GM18519 (cell line): ENCODE measurements around the gene GLRX5.

Experiments used
- ATAC-seq: cut with Tn5 transposase; IDR thresholded peaks from one replicate; pipeline ENCODE4 v1.9.1; 2021; ENCODE audit warnings: mild to moderate bottlenecking, moderate library complexity; ENCODE audit not compliant: unreplicated experiment, low FRiP score

The GLRX5 gene

DNA sequence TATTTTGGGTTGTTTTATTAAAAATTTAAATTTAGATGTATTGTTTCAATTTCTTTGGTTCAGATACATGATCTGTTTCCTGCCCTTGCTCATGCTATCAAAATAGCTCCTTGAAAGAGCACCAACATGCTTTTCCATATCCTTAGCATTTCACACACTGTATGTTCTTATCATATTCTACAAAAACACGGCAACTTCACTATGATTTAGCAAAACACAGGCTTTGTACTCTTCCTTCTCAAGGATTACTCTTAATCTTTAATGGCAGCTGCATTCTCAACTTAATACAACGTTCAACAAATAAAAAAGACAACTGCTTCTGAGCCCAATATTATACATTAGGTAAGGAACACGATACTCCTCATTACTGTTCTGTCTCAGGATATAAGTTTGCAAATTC, 2.9 kb upstream of the GLRX5 start:
- ATAC-seq = no peak

DNA sequence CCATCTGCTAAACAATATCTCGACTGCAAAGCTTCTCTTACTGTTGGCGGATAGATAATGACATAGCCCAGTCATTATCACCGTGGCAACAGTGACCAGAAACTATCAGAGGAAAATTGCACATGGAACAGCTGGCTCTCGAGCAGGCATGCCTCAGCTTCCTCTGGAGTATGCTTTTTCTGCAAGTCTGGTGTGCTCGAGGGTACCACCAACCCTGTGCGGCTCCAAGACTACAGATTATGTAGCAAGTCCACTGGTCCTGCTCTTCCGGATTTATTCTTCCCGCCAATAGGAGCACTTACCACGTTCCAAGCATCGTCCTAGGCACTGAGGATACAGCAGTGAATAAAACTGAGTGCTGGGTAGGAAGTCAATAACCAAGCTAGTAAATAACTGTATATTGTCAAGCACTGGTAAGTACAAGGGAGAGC, 1.4 kb upstream of the GLRX5 start:
- no peak for ATAC-seq

DNA sequence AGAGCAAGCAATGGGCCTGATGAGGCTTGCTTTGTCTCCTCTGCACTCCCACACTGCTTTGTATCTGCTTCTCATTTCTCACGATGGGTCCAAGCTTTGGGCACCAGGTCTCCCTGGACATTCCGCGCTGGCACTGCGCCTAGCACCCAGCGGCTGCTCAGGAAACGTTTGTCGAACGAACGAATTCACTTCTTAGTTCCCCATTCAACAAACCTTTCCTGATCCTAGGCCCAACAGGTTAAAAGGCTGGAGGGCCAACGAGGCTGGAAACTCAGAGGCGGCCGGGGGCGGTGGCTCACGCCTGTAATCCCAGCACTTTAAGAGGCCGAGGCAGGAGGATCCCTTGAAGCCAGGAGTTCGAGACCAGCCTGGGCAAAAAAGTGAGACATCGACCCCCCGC, 1.0 kb upstream of the GLRX5 start:
- no peak for ATAC-seq

DNA sequence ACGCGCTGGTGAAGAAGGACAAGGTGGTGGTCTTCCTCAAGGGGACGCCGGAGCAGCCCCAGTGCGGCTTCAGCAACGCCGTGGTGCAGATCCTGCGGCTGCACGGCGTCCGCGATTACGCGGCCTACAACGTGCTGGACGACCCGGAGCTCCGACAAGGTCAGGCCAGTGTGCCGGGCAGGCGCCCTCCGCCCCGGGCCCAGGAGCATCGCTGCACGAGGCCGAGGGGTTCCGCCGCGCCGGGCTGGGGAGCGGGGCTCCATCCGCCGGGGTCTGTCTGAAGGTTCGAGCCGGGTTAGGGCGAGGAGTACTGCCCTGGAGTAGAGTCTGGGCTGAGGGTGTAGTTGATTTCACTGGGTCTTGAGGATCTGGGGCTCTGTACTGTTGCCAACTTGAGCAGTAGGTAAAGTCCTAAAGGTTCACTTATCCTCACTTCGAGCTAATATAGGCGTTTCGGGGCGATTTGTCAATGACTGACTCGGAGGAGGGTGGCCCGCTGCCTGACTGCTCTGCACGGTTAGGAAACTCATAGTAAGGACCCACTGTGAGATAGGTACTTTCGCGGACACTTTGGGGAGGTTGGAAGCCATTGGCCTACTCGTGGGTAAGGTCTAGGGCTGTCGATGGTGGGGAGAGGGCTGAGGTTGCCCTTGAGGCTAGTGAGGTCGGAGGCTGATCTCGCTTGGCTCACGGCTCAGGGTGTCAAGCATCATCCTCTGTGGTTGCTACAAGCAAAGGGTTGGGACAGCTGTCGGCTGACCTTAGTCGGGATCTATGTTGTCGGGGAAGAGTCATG, 574 bp downstream of the GLRX5 start:
- no peak for ATAC-seq

DNA sequence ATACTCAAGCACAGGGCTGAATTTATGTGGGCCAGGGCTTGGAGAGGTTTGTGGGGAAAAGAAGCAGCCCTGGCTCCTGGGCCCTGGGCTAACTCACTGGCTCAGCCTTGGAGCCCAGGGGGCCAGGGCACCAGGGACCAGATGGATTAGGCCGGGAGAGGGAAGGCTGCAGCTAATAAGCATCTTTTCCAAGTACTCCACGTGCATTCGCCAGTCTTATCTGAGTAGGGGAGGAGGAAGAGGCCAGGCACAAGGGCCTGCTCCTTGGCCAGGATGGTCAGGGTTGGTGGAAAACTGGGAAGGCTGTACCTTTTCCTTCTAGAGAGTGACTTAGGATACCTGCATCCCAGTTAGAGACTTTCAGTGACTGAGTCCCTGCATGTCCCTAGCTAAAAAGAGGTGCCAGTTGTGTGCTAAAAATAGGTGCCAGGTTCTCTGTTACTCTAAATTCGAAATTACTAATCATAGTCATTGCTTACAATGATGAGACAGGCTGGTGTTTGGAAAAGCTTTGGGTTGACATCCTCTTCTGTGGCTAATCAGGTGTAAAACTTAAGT, 1.3 kb downstream of the GLRX5 start:
- no peak for ATAC-seq

DNA sequence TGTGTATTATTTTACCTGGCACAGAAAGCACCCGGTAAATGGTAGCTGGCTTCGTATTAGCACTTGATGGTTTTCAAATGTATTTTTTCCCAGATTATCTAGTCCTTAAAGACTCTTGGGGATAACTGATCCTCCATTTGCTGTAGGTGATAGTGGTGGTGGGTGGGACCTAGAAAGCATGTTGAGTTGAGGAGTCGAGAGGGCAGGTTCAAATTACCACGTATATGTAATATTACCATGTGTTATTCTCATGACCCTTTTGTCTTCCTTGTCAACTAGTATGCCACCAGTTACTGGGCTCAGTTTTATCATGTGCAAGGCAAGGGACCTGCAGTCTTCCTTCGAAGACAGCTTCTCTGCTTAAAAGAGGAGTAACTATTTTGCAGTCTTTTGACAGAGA, 1.8 kb downstream of the GLRX5 start:
- no peak for ATAC-seq

DNA sequence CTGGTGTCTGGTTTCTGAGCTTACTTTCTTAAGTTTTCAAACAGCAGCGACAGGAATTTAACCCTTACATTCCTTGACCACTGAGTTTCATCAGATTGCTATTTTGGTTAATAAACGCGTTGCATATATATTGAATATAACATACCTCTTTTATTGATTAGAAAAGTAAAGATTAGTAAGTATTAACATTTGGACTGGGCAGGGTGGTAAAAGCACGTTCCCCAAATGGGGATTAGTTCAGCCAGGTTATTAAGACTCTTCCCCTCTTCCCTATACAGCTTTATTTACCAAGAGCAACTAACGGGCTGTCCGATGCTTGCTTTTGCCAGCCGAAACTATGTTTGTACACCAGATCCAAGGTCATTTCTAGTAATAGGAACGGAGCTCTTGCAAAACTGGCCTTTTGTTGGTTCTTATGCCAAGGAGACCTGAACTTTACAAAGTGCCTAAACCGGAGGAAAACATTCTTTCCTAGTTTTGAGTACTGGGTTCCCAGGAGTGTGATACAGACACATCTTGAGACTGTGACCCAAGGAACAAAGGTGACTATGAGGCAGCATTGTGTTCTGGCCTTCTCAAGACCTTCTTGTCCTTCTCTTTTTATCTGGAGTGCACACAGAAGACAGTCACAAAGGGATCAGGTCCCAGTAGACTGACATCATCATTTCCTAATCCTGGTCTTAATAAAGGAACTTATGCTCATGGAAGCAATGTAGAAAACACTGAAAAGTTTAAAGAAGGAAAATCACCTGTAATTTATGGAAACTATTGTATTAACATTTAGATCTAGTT, 2.6 kb downstream of the GLRX5 start:
- no peak for ATAC-seq

DNA sequence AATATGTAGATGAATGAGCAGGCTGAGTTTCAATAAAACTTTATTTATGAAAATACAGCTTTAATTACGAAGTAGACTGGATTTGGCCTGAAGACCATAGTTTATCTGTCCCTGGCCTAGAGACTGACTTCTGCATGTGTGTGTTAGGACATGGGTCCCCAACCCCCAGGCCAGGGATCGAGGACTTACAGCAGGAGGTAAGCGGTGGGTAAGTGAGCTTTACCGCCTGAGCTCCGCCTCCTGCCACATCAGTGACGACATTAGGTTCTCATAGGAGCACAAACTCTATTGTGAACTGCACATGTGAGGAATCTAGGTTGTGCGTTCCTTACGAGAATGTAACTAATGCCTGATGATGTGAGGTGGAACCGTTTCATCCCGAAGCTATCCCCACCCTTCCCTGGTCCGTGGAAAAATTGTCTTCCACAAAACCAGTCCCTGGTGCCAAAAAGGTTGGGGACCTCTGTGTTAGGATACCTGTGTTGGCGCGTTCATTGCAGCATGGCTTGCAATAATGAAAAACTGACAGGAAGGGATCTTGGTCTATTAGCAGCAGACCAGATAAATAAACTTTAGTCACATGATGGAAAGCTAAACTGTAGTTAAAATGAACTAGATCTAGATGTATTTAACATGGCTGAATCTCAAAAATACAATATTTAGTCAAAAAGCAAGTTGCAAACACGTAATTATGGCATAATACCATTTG, 4.1 kb downstream of the GLRX5 start:
- ATAC-seq = no peak

DNA sequence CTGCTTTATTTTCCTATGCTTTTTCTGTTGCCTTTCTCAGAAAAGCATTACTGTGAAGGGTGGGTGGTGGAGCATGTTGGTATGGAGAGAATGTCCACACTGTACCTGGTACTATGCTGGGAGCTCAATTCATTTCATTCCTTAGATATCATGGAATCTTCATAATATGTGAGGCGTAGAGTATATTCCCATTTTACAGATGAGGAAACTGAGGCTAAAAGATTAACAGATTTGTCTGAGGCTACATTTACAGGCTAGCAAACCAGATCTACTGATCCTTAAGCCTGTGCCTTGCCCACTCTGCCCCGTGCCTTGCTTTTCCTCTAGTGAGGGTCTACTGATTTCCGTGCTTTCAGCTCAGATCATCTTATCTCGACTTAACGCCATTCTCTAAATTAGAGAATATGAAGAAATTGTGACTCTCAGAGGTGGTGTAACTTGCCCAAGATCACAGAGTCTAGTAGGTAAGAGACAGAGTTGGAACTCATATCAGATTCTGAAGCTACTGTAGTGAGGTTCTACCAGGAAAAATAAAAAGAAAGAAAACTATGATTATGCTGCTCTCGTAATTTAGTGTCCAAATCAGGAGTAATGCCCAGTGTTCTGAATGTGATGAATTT, 5.5 kb downstream of the GLRX5 start:
- ATAC-seq = no peak

DNA sequence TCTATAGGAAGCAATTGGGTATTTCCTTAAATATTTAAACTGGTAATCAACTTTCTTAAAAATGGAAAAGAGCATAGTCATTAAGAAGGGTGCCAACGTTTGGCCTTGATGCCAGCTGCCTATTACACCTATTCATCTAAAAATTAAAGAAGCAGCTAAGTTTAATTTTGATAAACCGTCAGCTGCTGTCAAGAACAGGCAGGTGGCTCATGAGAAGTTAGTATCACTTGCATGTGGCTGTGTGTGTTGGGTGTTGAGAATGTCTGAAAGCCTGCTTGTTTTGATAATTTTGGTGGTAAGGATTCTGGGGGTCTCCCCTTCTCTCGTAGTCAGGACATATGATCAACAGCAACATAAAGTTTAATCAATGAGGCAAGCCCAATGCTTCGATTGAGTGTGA, 6.5 kb downstream of the GLRX5 start:
- no peak for ATAC-seq

DNA sequence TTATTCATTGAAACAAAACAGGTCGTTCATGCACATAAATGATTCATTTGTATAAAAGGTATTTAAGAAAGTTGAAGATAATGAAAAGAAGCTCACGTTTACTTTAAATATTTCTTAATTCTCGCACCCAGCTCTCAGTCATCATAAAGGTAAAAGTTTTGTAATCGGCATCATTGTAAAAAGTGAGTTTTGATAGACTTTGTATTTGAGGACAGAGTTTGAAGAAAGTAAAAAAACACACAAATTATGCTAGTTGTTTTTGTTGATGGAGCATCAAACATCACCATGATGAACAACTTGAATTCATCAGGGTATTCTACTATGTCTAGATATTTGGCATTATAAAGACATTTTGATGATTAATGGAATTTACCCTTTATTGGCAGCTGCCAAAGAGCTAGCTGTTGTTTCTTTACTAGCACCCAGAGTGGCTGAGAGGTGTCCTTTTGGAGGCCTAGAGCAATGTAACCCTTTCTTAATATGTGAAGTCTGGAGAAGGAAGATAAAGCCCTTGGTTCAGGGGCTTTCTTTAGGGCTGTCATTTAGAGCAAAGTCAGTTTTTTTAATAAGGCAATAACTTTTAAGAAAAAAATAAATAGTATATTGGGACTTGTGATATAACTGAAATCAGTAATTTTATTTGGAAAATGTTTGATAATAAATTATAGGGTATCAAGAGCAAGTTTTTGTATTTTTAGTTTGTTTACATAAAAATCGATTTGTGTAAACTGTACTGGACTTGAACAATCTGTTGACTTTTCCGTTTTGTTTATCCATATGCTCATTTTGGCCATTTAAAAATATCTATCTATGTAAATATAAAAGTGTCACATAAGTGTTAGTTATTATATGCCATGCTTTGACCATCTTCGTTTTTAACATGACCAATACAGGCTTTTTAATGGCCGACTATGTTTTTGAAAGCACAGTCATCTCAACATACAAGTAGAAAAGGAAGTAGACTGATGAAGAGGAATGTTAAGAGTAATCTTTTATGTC, 7.4 kb downstream of the GLRX5 start:
- no peak for ATAC-seq

DNA sequence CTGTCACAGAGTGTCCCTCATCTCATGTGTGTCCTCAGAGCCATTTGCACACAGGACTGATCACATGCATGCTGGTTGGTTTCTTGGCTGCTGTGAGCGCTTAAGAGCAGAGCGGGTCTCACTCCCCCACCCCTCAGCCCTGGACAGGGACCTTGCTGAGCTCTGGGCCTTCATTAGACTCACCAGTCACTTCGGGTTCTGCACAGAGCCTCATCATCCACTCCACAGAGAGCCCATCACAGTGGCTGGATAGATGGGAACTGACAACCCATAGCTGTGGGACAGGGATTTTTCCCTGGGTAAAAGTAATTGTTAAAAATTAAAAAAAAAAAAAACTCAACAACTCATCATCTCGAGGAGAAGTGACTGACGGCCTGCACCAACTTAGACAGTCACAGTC, 8.2 kb downstream of the GLRX5 start:
- no peak for ATAC-seq

DNA sequence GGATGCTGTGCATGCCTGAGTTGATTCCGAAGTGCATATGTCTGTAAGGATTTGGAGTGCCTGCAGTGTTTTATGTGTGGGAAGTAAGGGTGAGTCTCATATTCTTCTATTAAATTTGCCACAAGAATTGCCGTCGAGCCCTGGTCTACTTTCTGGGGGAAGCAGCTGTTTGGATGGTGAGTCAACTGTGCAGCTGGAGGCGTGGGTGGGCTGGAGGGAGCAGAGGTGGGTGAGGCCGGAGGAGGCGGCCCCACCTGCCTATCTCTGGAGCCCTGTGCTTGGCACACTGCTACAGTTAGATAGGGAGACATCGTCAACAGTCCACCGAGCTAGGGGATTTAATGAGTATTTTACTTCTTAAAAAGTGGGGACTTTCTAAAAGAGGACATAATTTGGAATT, 9.7 kb downstream of the GLRX5 start:
- no peak for ATAC-seq

DNA sequence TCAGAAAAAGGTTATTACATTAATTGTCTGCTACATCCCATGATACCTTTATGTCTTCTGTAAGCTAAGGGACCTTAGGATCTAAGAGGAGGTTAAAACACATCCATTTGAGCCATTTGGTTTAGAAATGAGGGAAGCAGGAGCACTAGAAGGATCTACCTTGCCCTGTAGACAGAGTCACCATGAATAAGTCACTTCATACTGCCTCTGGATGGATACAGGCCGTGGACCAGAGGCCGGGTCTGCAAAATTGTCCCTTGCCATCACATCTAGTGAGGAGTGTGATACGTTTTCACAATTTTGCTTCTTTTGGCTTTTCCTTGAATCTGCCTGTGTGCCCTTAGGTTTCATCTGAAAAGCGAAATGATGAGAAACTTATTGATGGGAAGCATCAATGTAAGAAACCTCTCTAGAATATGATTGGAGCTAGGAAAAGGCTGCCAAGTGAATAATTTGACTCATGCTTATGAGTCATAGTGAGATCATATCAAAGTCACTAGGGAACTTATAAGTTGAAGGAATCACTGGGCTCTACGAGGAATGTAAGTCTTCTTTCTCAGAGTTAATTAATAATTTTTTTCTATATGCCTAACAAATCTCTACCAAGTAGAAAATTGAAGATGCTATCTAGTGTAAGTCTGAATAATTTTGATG, 10.8 kb downstream of the GLRX5 start:
- ATAC-seq = no peak

DNA sequence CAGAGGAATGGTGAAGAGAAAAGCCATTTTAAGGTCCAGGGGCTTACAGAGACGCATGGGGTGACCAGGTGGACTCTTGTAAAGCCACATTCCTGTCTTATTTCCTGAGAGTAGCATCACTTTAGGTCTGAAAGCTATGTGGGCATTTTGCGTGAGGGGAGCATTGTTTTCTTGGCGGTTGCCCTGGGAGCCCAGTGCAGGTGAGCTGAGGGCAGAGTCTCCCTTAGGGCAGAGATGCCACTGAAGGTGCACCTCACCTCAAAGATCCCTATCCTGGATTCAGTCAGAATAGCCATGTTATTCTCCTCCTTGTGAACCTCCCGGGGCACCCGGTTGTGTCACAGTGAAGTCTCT, 12.4 kb downstream of the GLRX5 start:
- ATAC-seq = no peak

DNA sequence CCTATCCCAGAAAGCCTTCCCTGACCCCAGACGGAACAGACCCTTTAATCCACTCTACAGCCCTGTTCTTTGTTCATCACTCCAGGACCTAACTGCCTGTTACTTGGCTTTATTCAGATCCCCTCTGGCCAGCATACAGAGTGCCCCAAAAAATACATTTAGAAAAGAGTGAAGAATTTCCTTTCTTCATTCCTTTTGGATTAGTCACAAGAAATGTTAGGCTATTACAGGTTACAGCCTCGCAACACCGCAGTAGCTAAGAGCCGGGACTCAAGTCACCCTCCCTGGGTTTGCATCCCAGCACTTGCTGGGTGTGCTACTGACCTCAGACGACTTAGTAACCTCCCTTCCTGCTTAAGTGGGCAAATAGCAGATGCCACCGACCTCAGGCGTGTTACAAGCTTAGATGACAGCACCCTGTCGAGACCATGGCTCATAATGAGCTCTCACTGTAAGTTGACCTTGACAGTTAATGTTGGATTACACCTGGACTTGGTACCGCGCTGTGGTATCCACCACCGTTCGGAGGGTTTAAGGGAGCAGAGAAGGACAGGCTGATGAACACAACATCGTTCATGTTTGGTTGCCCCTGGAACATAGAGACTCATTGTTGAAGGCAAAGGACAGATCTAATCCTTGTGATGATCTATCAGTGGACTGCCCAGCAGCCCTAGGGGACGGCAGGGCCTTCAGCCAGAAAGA, 12.9 kb downstream of the GLRX5 start:
- no peak for ATAC-seq

DNA sequence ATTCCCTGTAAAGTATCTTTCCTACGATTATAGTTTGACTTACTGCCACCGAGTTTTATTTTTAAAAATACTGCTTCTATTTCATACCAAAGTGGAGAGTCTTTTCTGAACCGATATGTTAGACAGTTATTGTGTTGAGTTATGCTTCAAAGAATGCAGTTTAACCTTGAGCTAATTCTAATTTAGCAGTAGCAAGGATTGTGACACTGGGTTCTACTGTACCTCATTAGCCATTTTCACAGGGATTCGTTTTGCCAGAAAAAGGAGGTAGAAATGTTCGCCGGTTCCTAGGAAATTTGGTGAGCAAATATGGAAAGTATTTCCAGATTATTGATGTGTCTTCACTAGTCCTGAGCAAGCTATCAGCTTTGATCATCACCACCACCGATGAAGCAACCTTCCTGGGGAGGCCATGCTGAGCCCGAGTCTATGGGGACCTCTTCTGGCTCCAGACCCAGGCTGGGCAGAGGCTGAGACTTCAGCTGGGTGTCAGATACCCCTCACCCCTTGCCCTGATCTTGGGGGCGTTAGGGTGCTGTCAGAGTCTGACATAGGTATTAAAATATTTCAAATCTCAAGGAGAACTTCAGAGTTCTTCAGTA, 13.6 kb downstream of the GLRX5 start:
- no peak for ATAC-seq
